GM18907 (cell line): Measurements from ENCODE around the gene MYL9.

ENCODE experiments used
- ATAC-seq: cut with Tn5 transposase; IDR thresholded peaks from one replicate; pipeline ENCODE4 v1.9.1; 2021; ENCODE audit warnings: mild to moderate bottlenecking, moderate library complexity; ENCODE audit not compliant: unreplicated experiment

MYL9 gene

DNA sequence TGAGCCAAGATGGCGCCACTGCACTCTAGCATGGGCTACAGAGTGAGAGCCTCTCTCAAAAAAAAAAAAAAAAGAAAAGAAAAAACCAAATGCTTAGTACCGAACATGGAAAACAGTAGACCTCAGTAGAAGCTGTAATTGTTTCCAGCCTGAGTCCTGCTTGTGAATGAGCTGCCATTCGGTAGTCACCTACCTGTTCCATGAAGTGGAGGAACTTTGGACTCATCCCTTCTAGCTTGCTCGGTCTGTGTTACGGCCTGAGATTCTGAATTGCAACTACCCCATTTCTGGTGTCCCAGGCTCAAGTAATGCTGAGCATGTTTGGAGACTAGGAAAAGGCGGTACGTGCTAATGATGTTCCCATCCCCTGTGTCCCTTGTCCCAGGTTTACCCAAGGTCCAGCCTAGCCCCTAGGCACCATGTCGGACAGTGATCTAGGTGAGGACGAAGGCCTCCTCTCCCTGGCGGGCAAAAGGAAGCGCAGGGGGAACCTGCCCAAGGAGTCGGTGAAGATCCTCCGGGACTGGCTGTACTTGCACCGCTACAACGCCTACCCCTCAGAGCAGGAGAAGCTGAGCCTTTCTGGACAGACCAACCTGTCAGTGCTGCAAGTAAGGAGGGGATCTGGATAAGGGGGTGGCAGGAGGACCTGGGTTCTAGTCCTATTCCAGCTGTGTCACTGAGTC lies 37.2 kb downstream of the MYL9 start:
- no peak for ATAC-seq

- no peak for ATAC-seq
Measured at GRCh38 chr20:36579996-36580545, 38.8 kb downstream of the MYL9 start.

- ATAC-seq, result no peak
Measured at GRCh38 chr20:36582322-36582721, 41.0 kb downstream of the MYL9 start.

- no peak for ATAC-seq
Measured at GRCh38 chr20:36582821-36583220, 41.5 kb downstream of the MYL9 start.

DNA sequence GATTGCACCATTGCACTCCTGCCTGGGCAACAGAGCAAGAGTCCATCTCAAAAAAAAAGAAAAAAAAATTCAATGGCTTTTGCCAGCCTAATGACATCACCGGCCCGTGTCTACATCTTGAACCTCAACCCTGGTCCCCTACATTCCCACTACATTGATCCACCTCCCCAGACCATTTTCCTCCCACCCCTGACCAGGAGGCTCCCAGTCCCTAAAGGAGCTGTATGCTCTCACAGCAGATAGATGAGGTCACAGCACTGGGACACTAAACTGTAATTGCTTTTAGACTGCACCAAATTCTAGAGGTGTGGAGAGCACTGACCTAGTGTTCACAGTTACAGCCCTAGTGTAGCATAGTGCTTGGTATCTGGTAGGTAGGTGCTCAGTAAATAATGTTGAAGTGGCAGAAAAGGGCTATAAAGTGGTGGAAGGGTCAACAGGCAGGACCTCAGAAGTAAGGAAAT lies 42.7 kb downstream of the MYL9 start:
- no peak for ATAC-seq

DNA sequence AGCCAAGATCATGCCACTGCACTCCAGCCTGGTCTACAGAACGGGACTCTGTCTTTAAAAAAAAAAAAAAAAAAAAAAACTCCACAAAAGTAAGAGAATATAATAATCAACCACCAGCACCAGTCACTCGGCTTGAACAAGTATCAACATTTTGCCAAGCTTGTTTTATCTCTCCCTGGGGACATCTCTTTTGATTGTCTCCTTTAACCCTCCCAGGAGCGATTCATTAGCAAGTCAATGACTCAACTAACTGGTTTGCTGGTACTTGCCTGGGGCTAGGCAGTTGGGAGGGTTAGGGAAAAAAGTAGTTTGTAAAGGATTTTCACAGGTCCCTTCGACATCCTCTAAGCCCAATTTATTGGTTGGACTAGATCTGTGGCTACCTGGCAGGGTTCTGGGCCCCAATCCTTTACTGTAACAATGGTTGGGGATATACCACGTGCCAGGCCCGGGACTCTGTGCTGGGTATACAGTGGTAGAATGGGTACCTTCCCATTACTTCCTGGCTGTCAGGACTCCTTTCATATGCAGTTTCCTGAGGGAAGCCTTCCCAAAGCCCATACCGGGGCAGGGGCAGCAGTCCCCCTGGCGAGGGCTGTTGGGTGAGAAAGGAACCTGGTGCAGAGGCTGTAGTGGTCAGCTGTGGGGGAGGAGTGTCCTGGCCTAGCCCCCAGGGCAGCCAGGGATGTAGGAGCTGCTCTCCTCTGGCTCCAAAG lies 44.2 kb downstream of the MYL9 start:
- no peak for ATAC-seq

DNA sequence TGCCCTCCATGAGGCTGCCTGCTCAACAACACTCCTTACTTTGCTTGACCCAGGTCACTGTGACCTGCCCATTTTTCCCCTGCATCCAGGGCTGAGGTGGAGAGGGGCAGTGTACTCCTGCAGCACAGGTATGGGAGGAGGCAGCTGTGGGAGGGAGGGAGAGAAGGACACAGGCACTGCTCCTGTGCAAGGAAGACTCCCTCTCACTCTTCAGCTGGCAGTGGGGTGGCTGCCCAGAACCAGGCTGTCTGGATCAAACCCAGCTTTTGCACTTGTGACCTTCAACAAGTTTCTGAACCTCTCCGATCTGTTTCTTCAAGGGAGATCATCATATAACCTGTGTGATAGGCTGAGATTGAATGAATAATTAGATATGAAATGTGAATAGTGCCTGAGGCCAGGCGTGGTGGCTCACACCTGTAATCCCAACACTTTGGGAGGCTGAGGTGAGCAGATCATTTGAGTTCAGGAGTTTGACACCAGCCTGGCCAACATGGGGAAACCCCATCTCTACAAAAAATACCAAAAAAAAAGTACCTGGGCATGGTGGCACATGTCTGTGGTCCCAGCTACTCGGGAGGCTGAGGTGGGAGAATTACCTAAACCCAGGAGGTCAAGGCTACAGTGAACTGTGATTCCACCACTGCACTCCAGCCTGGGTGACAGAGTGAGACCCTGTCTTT lies 46.2 kb downstream of the MYL9 start:
- ATAC-seq, result no peak

GRCh38 chr20:36591281-36591680 lies 50.0 kb downstream of the MYL9 start:
- no peak for ATAC-seq

- ATAC-seq, result no peak
Measured at GRCh38 chr20:36591854-36592641, 50.7 kb downstream of the MYL9 start.

DNA sequence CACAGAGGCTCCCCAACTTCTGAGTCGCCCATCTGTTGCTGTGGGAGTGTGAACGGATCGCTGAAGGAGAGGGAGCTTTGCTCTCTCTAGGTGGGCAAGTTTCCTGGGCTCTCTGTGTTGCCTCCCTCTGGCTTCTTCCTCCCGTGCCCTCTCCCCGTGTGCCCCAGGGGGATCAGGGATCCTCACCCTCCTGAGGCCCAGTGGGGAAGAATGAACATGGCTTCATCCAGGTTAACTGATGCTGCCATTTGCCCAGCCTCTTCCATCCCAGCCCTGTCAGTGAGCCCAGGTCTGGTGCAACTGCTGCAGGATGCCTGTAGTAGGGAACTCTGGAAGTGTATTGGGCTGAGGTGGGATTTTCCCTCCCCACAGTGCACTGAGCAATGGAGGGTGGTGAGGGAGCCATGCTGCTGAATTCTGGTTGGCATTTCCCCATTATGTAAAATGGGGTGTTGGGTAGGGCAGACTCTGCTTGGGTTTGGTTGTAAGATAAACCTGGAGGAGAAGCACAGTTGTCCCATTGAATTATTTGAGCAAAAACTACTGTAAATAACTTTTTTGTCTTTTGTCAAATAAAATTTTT lies 52.1 kb downstream of the MYL9 start:
- no peak for ATAC-seq

GRCh38 chr20:36599912-36600345 lies 58.6 kb downstream of the MYL9 start:
- ATAC-seq, result no peak
